ENCODE results near the gene SH3PXD2B. TPM values are rescaled to one million over a fixed set of nuclear protein-coding genes. Genes with fewer than 3 reads are reported as not detected.
A peak's percentile ranks its signal among the peaks of the same experiment; 100 is the strongest.
"Not testable (repeated sequence)": the region's sequence is repeated elsewhere in the genome, so short reads cannot be mapped to it uniquely, and the experiment has no call there.

The SH3PXD2B gene
- total RNA-seq, 1 donor from 2014 or later = 12.9 TPM

DNA sequence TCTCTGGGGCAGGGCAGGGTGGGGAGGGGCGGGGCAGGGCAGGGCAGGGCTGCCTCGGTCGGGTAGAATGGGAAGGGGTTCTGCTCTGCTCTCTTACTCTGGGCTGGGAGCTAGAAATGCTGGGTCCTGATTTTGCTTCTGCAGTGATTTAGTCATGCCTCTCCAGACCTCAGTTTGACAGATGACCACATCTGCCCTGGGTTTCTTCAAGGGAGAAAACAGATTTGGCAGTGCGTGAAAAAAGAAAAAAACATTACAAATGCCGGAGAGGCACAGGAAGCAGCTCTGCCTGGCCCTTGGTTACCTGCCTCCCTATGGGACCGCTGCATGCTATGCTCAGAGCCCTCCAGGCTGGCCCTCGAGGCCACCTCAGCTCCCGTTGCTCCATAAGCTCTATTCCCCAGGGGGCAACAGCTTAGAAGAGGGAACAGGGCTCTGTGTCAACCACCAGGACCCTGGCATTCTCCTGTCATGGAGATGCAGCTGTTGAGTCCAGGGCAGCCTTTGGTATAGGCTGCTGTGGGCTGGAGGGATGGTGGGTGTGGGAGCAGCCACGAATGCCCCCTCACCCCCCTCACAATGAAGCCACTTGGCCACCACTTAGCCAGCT lies 117.5 kb downstream of the SH3PXD2B start:
- no peak for DNase-seq (ENCODE audit: low read depth)

DNA sequence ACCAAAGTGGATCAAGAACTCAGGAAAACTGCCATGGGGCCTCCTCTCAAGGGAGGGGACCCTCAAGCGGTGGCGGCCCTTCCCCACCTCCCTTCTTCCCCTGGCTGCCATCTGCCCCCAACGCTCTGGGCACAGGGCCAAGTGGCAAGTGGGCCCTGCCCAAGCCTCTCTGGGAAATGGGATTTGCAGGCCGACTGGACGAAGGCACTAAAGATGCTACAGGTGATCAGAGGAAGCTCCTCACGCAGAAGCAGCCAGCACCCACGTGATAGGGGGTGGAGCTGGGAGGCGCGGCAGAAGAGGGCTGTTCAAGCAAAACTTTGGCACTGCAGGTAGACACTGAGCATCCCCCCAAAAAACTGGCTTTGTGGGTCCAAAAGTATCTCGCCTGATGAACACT lies 118.1 kb downstream of the SH3PXD2B start:
- no peak for DNase-seq (ENCODE audit: low read depth)

DNA sequence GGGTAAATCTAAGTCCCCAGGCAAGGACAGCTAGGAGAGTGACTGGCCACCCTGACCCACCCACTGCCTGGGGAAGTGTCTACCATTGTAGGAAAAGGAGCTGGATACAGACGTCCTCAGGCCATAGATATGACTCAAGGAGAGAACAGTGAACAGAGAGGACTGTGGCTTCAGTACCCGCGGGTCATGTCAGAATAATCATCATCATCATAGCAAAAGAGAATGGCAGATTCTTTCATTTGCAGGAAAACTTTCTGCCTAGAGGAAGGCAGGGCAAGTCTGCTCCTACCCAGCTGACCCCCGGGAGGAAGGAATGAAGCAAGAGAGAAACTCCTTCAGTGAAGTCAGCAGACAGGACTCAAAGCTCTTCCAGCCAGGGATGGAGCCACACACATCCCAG lies 118.6 kb downstream of the SH3PXD2B start:
- no peak for DNase-seq (ENCODE audit: low read depth)

- DNase-seq (ENCODE audit: low read depth) = no peak
Measured at GRCh38 chr5:172334641-172335040, 119.7 kb downstream of the SH3PXD2B start.

DNA sequence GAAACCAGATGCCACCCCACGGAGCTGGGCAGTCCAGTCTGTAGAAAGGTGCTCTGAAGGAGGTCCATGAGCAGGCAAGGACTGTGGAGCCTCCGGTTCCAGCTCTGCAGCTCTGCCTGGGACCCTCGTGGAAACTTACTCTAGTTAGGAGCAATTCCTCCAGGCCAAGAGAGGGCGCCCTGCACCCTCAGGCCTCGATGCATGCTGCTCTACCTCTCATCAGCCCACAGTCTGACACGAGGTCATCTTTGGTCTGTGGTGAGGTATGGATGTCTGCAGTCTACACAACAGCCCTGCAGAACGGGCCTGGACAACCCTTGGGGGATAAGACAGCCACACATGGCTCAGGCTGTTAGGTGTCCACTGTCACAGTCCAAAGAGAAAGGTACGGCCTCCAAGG lies 120.1 kb downstream of the SH3PXD2B start:
- DNase-seq (ENCODE audit: low read depth) = no peak

GRCh38 chr5:172326901-172327300 lies 127.4 kb downstream of the SH3PXD2B start:
- not testable (repeated sequence) for DNase-seq (ENCODE audit: low read depth)

DNA sequence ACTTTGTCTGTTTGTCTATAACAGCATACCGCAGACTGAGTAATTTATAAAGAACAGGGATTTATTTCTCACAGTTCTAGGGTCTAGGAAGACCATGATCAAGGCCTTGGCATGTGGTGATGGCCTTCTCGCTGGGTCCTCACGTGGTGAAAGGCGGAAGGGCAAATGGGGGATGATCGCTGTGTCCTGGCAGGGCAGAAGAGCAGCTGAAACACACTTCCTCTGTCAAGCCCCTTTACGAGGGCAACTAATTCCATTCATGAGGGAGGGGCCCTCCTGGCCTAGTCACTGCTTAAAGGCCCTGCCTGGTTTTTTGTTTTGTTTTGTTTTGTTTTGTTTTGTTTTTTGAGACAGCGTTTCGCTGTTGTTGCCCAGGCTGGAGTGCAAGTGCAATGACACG lies 128.9 kb downstream of the SH3PXD2B start:
- no peak for DNase-seq (ENCODE audit: low read depth)

DNA sequence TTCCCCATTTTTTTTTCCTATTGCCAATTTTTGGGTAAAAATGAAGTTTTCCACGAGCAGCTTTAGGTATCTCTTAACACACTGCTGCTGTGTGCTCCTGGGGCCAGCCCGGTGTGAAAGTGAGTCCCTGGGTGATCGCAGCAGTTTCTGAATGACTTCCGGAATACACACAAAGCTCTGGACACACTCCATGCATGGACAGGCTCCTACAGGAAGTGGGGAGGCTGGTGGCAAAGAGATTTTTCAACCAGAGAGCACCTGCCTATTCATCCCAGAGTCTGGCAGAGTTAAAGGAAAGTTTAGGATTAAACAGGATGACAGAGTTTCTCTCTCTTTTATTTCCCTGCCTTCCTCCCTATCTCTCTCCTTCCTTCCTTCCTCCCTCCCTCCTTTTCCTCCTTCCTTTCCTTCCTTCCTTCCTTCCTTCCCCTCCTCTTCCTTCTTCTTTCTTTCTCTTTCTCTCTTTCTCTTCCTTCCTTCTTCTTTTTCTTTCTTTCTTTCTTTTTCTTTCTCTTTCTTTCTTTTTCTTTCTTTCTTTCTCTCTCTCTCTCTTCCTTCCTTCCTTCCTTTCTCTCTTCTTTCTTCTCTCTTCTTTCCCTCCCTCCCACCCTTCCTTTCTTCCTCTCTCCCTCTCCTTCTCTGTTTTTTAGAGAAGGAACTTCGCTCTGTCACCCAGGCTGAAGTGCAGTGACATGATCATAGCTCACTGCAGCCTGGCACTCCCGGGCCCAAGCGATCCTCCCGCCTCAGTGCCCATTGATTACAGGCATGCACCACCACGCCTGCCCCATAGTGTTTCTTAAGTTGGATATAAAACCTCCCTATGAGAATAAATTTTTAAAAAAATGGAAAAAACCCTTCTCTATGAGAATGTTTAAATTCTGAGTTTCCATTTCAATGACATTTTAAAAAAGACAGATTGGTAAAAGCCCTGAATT lies 132.0 kb downstream of the SH3PXD2B start:
- DNase-seq (ENCODE audit: low read depth) = peak; percentile 62

- DNase-seq (ENCODE audit: low read depth) = no peak
Measured at GRCh38 chr5:172321593-172321992, 132.7 kb downstream of the SH3PXD2B start.

DNA sequence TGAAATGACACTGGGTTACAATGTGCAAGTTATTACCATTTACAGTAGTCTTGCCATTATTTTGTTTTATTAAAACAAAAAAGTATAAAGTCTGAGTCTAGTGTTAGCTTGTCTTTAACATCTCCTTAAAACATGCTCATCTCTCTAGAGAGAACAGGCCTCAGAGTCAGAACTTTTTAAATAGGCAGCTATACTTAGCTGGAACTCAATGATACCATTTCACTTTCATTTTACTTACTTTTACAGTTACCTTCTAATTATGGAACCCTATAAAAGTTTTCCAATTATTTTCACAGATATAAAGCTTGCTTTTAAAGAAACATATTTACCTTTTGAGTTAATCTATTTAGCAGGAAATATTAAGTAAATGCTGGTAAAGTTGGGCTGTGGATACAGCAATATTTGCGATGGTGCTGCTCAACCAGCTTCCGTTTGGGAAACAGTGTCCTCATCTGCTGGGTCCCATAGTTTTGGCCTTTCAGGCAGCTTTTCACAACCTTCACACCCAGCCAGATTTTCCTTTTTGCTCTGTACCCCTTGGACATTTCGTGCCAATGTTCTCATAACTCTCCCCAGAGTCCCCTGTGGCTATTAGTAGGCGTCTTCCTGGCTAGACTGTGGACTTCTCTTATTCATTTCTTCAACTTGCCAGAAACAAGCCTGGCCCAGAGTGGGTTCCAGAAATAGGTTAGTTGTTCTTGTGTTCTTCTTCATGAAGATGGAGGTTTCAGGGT lies 134.4 kb downstream of the SH3PXD2B start:
- DNase-seq (ENCODE audit: low read depth) = no peak

DNA sequence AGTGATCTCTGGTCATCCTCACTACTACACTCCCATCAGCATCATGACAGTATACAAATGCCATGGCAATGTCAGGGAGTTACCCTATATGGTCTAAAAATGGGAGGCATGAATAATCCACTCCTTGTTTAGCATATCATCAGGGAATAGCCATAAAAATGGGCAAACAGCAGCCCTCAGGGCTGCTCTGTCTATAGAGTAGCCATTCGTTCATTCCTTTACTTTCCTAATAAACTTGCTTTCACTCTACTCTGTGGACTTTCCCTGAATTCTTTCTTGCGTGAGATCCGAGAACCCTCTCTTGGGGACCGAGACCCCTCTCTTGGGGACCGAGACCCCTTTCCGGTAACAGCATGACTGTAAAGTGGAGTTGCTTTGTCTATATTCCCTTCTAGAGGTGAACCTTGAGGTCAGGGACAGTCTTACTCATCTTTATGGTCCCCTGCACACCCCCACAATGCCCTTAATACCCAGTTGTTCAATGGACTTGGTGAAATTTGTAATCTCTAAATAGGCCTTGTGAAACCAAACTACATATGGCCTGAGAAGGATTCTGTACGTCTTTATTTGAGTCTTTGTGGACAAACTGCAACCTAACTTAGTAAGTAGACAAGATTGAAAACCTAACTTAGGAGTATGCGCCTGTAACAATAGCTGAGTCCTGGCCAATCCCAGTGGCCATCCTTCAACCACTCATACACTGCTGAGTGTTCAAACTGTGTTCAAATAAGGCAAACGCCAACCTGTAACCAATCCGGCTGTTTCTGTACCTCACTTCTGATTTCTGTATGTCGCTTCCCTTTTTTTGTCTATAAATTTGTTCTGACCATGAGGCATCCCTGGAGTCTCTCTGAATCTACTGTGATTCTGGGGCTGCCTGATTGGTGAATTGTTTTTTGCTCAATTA lies 138.5 kb downstream of the SH3PXD2B start:
- DNase-seq (ENCODE audit: low read depth) = no peak

GRCh38 chr5:172313915-172314314 lies 140.4 kb downstream of the SH3PXD2B start:
- no peak for DNase-seq (ENCODE audit: low read depth)

- DNase-seq (ENCODE audit: low read depth) = no peak
Measured at GRCh38 chr5:172312286-172312685, 142.0 kb downstream of the SH3PXD2B start.

DNA sequence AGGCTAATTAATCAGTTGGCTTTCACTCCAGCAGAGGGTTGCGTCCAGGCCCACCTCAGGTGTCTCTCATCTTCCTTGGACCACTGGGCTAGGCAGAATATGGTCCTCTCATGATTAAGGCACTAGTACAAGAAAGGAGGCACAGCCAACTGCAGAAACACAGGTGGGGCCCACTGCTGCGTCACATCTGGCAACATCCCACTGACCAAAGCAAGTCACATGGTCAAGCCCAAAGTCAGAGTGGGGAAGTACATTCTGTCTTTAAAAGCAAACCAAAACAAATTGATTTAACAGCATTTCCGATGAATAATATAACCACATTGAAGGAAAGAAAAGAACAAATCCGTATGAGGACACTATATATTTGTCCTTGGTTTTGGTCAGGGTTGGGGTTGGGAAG lies 142.7 kb downstream of the SH3PXD2B start:
- no peak for DNase-seq (ENCODE audit: low read depth)

- no peak for DNase-seq (ENCODE audit: low read depth)
Measured at GRCh38 chr5:172311026-172311425, 143.3 kb downstream of the SH3PXD2B start.

- no peak for DNase-seq (ENCODE audit: low read depth)
Measured at GRCh38 chr5:172305380-172305779, 148.9 kb downstream of the SH3PXD2B start.

DNA sequence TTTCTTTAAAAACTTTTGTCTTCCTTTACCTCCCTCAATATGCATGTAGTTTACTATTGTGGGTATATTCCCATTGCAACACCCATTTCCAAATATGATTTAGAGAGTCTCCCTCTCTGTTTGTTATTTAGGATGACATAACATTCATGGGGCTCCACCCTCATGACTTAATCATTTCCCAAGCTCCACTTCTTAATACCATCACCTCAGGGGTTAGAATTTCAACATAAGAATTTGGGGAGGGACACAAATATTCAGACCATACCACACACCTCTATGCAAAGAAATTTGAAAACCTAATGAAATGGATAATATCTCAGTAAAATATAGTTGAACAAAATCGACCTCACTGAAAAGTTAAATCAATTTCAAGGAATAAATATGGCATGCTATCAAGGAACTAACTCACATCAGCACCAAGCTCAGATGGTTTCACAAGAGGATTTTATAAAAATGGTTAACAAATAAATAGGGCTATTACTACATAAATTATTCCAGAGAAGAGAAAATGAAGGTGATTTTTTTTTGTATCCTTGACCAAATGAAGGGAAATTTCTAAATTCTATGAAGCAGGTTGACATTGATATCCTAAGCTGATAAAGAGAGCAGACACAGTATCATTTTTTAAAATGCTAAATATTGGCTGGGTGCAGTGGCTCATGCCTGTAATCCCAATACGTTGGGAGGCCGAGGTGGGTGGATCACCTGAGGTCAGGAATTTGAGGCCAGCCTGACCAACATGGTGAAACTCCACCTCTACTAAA lies 150.6 kb downstream of the SH3PXD2B start:
- DNase-seq (ENCODE audit: low read depth) = no peak

GRCh38 chr5:172303162-172303561 lies 151.2 kb downstream of the SH3PXD2B start:
- DNase-seq (ENCODE audit: low read depth) = no peak

DNA sequence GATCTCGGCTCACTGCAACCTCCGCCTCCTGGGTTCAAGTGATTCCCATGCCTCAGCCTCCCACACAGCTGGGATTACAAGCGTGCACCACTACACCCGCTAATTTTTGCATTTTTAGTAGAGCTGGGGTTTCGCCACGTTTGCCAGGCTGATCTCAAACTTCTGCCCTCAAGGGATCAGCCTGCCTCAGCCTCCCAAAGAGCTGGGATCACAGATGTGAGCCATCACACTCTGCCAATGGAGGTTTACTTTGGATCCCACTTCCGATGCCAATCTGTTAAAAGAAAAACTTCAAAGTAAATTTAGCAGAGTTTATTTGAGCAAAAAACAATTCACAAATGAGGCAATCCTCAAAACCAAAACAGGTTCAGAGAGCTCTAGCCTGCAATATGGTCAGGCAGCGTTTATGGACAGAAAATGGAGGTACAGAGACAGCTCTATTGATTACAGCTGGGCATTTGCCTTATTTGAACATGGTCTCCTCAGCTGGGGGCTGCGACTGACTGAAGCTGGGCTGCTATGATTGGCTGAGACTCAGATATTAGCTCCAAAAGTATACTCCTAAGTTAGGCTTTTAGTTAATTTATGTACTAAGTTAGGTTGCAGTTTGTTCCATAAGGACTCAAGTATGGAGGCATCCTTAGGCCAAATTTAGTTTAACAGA lies 152.1 kb downstream of the SH3PXD2B start:
- no peak for DNase-seq (ENCODE audit: low read depth)

- DNase-seq (ENCODE audit: low read depth) = no peak
Measured at GRCh38 chr5:172299916-172300439, 154.3 kb downstream of the SH3PXD2B start.

All from renal cortical epithelial cell (primary cell).